ENCODE data around the gene MRPL24. TPM values are rescaled to one million over a fixed set of nuclear protein-coding genes. Genes with fewer than 3 reads are reported as not detected.

Gene MRPL24
- total and polyA plus RNA-seq, 2 donors from 2014 or later, result 71.9 to 174 TPM

- FAIRE-seq (no peak), DNase-seq (no peak)
- no peak for TF ChIP-seq CTCF (IDR thresholded peaks at IDR 0.05; ENCODE audit: borderline replicate concordance, extremely low read depth, insufficient read depth)
- Histone ChIP-seq H3K9ac (ENCODE audit: low read length in 3 of 3) (peak overlapping the region; percentile 85 to 99 (median 93)), H3K4me1 (ENCODE audit: control insufficient read depth in 2 of 3, insufficient read depth in 2 of 3, low read depth in 1 of 3, low read length in 3 of 3) (peaks cover 0 to 26% (median 19%) of the 10 kb centered on the region in 3 donors), H3K27ac (ENCODE audit: low read depth in 2 of 2, low read length in 2 of 2) (no peak overlapping the region), H3K4me3 (ENCODE audit: low read length in 3 of 3) (peak overlapping the region; percentile 81 to 98 (median 96)), H3K27me3 (ENCODE audit: control insufficient read depth, insufficient read depth, low read length) (no peaks in the 10 kb centered on the region), H3K9me3 (ENCODE audit: control insufficient read depth in 2 of 3, insufficient read depth in 1 of 3, low read length in 3 of 3) (no peaks in the 10 kb centered on the region), H3K36me3 (ENCODE audit: control insufficient read depth in 2 of 3, insufficient read depth in 3 of 3, low read length in 3 of 3) (peaks cover 0 to 7% (median 6%) of the 10 kb centered on the region in 3 donors)
- intact Hi-C loops (cut with DNase I), result no loop called here
Measured at GRCh38 chr1:156768610-156769295, 27.9 kb upstream of the MRPL24 start.

GRCh38 chr1:156767879-156768604, 27.2 kb upstream of the MRPL24 start:
- H3K27ac ChIP-seq (ENCODE audit: low read depth in 2 of 2, low read length in 2 of 2), result peak overlapping the region; percentile 94 to 96
- H3K4me3 ChIP-seq (ENCODE audit: low read length in 3 of 3), result peak overlapping the region; percentile 81 to 98 (median 96)
- H3K4me1 ChIP-seq (ENCODE audit: control insufficient read depth in 2 of 3, insufficient read depth in 2 of 3, low read depth in 1 of 3, low read length in 3 of 3), result peaks cover 0 to 26% (median 19%) of the 10 kb centered on the region in 3 donors
- no peaks in the 10 kb centered on the region for H3K9me3 ChIP-seq (ENCODE audit: control insufficient read depth in 2 of 3, insufficient read depth in 1 of 3, low read length in 3 of 3)
- no peaks in the 10 kb centered on the region for H3K27me3 ChIP-seq (ENCODE audit: control insufficient read depth, insufficient read depth, low read length)
- DNase-seq (peak in 3 of 5 donors; percentile 61 to 90 (median 82)), FAIRE-seq (no peak)
- no peak for TF ChIP-seq CTCF (IDR thresholded peaks at IDR 0.05; ENCODE audit: borderline replicate concordance, extremely low read depth, insufficient read depth)
- H3K36me3 ChIP-seq (ENCODE audit: control insufficient read depth in 2 of 3, insufficient read depth in 3 of 3, low read length in 3 of 3), result peaks cover 0 to 7% (median 6%) of the 10 kb centered on the region in 3 donors
- intact Hi-C loops (cut with DNase I), result no loop called here
- H3K9ac ChIP-seq (ENCODE audit: low read length in 3 of 3), result peak overlapping the region; percentile 85 to 99 (median 93)

GRCh38 chr1:156767101-156767878, 26.4 kb upstream of the MRPL24 start, which contains the start of gene PRCC:
PRCC (plus strand) TSS chr1:156767535; CDS start chr1:156767772, 237 bp downstream.
- Histone ChIP-seq H3K9me3 (ENCODE audit: control insufficient read depth in 2 of 3, insufficient read depth in 1 of 3, low read length in 3 of 3) (no peaks in the 10 kb centered on the region), H3K27ac (ENCODE audit: low read depth in 2 of 2, low read length in 2 of 2) (peak within 1 kb of the TSS; percentile 94 to 96), H3K36me3 (ENCODE audit: control insufficient read depth in 2 of 3, insufficient read depth in 3 of 3, low read length in 3 of 3) (peaks cover 0 to 7% (median 6%) of the 10 kb centered on the region in 3 donors), H3K4me1 (ENCODE audit: control insufficient read depth in 2 of 3, insufficient read depth in 2 of 3, low read depth in 1 of 3, low read length in 3 of 3) (peaks cover 0 to 22% (median 16%) of the 10 kb centered on the region in 3 donors), H3K4me3 (ENCODE audit: low read length in 3 of 3) (peak within 1 kb of the TSS; percentile 81 to 98 (median 96)), H3K27me3 (ENCODE audit: control insufficient read depth, insufficient read depth, low read length) (no peaks in the 10 kb centered on the region), H3K9ac (ENCODE audit: low read length in 3 of 3) (peak within 1 kb of the TSS; percentile 86 to 99 (median 93))
- peak; percentile 99 to 100 (median 100) for DNase-seq
- TF ChIP-seq CTCF (IDR thresholded peaks at IDR 0.05; ENCODE audit: borderline replicate concordance, extremely low read depth, insufficient read depth), result peak; percentile 12
- intact Hi-C loops (cut with DNase I), result no loop called here
- FAIRE-seq, result peak; percentile 96

All from kidney (tissue), 14 donors.